Duodenal mucosa (tissue), 2 donors: Measurements from ENCODE around the gene TFPI.

Experiments
- H3K27ac ChIP-seq: one replicate; pipeline ENCODE4 v1.7.0; 2013; ENCODE audit warnings: low read depth, low read length
- H3K27me3 ChIP-seq, 2 donors: one replicate each; pipeline ENCODE4 v1.7.0; 2013; ENCODE audit warnings: low read length in 2 of 2, control low read depth in 1 of 2; ENCODE audit not compliant: insufficient read depth in 2 of 2, control insufficient read depth in 1 of 2
- H3K36me3 ChIP-seq, 2 donors: one replicate each; pipeline ENCODE4 v1.7.0; 2013; ENCODE audit warnings: low read length in 2 of 2, control low read depth in 1 of 2; ENCODE audit not compliant: insufficient read depth in 2 of 2, control insufficient read depth in 1 of 2
- H3K4me1 ChIP-seq, 2 donors: one replicate each; pipeline ENCODE4 v1.7.0; 2013; ENCODE audit warnings: low read length in 2 of 2, control low read depth in 1 of 2; ENCODE audit not compliant: insufficient read depth in 2 of 2, control insufficient read depth in 1 of 2
- H3K4me3 ChIP-seq, 2 donors: one replicate each; pipeline ENCODE4 v1.7.0; 2013; ENCODE audit warnings: low read length in 2 of 2, low read depth in 1 of 2
- H3K9ac ChIP-seq, 2 donors: one replicate each; pipeline ENCODE4 v1.7.0; 2013; ENCODE audit warnings: low read length in 2 of 2, low read depth in 1 of 2
- H3K9me3 ChIP-seq, 2 donors: one replicate each; pipeline ENCODE4 v1.7.0; 2013; ENCODE audit warnings: low read length in 2 of 2, control low read depth in 1 of 2; ENCODE audit not compliant: control insufficient read depth in 1 of 2

TFPI gene

GRCh38 chr2:187424146-187424545, 130.1 kb downstream of the TFPI start:
- no peak overlapping the region for H3K9ac ChIP-seq

GRCh38 chr2:187422282-187422681, 132.0 kb downstream of the TFPI start:
- Histone ChIP-seq H3K27me3 (no peaks in the 10 kb centered on the region), H3K4me3 (no peak overlapping the region), H3K9me3 (no peaks in the 10 kb centered on the region), H3K4me1 (no peaks in the 10 kb centered on the region), H3K36me3 (no peaks in the 10 kb centered on the region), H3K27ac (no peak overlapping the region), H3K9ac (no peak overlapping the region)

More at GRCh38 chr2:187424146-187424545, 130.1 kb downstream of the TFPI start:
- no peaks in the 10 kb centered on the region for H3K9me3 ChIP-seq
- no peak overlapping the region for H3K4me3 ChIP-seq
- H3K27me3 ChIP-seq = no peaks in the 10 kb centered on the region
- no peaks in the 10 kb centered on the region for H3K4me1 ChIP-seq
- no peaks in the 10 kb centered on the region for H3K36me3 ChIP-seq
- no peak overlapping the region for H3K27ac ChIP-seq

- Histone ChIP-seq H3K36me3 (no peaks in the 10 kb centered on the region), H3K4me1 (no peaks in the 10 kb centered on the region), H3K27me3 (no peaks in the 10 kb centered on the region), H3K9ac (no peak overlapping the region), H3K4me3 (no peak overlapping the region), H3K9me3 (no peaks in the 10 kb centered on the region), H3K27ac (no peak overlapping the region)
Observed at GRCh38 chr2:187421519-187421918, 132.7 kb downstream of the TFPI start.

GRCh38 chr2:187419808-187420207, 134.4 kb downstream of the TFPI start:
- Histone ChIP-seq H3K9me3 (no peaks in the 10 kb centered on the region), H3K27me3 (no peaks in the 10 kb centered on the region), H3K4me1 (no peaks in the 10 kb centered on the region), H3K9ac (no peak overlapping the region), H3K4me3 (no peak overlapping the region), H3K36me3 (no peaks in the 10 kb centered on the region), H3K27ac (no peak overlapping the region)

- H3K9ac ChIP-seq = no peak overlapping the region
- no peaks in the 10 kb centered on the region for H3K4me1 ChIP-seq
- H3K36me3 ChIP-seq = no peaks in the 10 kb centered on the region
- no peaks in the 10 kb centered on the region for H3K9me3 ChIP-seq
- H3K27ac ChIP-seq = no peak overlapping the region
- no peak overlapping the region for H3K4me3 ChIP-seq
- H3K27me3 ChIP-seq = no peaks in the 10 kb centered on the region
Observed at GRCh38 chr2:187415449-187415848, 138.8 kb downstream of the TFPI start.
